ENCODE results near the gene VGLL2.
A peak's percentile ranks its signal among the peaks of the same experiment; 100 is the strongest.
"Not testable (repeated sequence)": the region's sequence is repeated elsewhere in the genome, so short reads cannot be mapped to it uniquely, and the experiment has no call there.

Gene VGLL2, protein sequence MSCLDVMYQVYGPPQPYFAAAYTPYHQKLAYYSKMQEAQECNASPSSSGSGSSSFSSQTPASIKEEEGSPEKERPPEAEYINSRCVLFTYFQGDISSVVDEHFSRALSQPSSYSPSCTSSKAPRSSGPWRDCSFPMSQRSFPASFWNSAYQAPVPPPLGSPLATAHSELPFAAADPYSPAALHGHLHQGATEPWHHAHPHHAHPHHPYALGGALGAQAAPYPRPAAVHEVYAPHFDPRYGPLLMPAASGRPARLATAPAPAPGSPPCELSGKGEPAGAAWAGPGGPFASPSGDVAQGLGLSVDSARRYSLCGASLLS

DNA sequence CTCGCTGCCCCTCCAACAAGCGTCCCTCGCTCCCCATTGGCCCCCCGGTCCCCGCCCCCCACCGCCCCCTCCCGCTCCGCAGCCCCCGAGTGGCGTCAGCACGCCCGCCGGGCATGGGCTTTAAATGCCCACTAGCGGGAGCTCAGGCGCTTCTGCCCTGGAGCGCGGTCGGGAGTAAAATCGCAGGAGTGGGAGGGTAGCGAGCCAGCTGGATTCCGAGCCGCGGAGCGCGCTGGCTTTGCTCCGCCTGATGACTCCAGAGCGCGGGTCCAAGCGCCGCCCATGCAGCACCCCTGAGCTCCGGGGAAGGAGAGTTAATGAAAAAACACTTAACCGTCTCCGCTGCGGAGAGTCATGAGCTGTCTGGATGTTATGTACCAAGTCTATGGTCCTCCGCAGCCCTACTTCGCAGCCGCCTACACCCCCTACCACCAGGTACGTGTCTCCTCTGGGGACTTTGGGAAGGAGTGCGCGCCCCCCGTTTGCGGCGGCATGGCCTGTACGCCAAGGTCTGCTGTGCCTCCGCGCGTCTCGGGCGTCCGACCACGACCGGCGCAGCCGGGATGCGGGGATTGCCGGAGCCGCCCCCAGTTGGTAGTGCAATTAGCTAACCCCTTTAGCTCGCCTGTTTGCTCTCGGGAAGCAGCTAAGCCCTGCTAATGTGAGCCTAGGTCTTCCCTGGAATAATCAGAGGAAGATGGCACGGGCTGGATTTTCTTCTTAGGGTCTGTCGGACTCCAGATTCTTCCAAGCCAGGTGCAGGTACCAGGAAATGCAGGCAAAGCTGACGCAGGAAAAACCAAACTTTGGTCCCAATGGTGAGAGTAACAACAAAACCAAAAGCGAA lies at the start of gene VGLL2:
Gene VGLL2 (plus strand): TSS at position 149 of the 847 bp plus-strand sequence. CDS start 206 bp downstream, at position 355.
- no peak for DNase-seq

DNA sequence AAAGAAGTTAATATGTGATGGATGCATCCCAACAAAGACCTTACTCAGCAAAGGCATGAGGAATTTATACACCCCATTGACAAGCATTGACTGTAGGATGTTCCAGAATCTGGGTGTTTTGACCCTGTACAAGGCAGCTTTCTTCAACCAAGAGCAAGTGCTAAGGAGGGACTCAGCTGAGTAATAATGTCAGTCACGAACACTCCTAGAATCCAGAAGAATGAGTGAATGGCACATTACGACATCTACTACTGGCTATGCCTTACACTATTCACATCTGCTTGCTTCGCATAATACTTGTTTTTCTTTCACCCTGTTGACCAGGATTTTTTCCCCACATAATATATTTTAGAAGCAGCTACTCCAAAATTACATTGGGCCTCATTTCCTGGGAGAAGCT lies 42.5 kb upstream of the VGLL2 start:
- DNase-seq: no peak

DNA sequence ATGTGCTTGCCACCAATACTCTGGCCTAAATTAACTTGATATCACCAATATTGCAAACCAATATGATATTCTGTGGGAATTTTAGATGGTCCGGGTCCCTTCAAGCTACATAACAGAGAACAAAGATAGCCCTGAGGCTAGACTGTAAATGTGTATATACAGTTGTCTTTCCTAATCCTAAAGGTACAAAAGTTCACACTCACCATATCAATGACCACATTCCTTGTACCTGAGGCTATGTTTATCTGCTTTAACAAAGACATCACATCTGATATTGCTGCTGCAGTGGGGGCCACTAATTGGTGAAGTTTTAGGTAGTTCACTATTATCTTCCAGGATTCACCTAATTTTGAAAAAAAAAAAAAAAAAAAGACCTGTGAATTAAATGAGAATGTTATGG lies 38.6 kb upstream of the VGLL2 start:
- DNase-seq: no peak

DNA sequence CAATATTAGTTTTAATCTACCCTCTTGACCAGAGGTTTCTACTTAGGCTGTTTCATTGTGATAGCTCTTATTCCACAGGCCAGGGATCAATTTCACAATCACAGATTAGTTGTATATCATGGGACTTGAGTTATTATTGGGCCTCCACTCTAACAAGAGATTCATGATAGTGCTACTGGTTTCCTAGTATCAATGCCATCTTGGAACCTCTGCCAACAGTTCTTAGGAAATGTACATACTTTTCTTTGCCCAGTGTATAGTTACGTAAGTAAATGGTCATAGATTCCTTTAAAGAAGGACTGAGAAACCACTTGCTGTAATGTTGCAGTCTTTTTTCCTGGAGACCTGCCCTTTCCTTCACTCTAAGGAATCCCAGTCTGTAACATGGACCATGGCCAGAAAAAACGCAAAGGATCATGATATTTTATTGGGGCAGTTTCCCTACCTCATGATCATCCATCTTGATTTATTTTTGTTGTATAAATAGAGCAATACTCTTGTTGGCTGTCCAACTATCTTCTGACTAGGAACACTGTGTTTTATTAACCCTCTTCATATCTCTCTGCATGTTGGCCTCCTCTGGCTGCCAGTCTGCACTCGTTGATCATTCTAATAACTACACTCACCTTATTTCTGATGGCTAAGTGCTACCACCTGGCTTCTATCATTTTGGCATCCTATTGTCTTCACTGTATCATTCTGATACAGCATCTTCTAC lies 38.0 kb upstream of the VGLL2 start:
- DNase-seq: no peak

DNA sequence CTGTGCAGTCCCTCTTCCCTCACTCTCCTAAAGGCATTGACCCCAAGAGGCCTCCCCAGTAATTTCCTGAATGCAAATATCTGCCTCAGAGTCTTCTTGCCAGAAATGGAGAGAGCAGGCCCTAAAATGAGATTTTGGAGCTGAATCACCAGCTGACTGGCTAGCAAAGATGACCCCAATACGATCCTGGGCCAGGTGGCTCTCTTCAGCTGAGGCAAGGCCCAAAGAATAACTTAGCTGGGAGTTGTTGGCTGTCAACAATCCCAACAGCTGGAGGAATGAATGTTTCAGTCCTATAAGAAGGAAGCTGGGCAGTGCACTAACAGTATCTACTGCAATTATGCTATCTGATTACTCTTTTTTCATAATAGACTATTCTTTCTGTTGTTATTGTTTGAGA lies 37.2 kb upstream of the VGLL2 start:
- no peak for DNase-seq

DNA sequence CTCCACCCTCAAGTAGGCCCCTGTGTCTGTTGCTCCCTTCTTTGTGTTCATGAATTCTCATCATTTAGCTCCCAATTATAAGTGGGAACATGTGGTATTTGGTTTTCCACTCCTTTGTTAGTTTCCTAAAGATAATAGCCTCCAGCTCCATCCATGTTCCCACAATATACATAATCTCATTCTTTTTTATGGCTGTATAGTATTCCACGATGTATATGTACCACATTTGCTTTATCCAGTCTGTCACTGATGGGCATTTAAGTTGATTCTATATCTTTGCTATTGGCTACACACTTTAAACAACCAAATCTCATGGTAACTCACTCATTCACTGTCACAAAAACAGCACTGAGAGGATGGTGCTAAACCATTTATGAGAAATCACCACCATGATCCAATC lies 35.5 kb upstream of the VGLL2 start:
- no peak for DNase-seq

DNA sequence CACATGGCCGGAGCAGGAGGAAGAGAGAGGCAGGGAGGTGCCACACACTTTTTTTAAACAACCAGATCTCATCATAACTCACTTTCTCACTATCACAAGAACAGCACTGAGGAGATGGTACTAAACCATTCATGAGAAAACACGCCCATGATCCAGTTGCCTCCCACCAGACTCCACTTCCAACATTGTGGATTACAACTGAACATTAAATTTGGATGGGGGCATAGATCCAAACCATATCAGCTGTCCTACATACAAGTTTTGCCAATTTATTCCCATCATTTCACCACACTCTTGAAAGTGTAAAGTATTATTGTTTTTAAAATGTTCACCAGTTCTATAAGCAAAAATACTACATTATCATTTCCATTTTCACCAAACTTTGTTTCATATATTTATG lies 33.9 kb upstream of the VGLL2 start:
- no peak for DNase-seq

DNA sequence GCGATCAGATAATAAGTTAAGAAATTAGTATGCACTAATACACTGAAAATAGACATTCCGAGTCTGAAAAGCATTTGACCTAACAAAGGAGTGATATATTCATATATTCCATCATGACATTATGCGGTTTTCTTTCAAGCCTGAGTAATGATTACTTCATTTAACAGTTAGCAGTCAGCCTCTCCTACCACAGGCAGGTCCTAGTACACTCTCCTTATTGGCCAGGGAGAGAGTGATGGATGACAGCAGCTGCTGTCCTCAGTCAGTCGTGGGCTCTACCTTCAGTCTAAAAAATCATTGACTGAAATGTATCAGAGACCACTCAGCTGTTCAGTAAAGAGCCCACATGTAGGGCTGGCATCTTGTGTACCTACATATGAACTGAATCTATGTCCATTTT lies 33.2 kb upstream of the VGLL2 start:
- peak; percentile 1 for DNase-seq

DNA sequence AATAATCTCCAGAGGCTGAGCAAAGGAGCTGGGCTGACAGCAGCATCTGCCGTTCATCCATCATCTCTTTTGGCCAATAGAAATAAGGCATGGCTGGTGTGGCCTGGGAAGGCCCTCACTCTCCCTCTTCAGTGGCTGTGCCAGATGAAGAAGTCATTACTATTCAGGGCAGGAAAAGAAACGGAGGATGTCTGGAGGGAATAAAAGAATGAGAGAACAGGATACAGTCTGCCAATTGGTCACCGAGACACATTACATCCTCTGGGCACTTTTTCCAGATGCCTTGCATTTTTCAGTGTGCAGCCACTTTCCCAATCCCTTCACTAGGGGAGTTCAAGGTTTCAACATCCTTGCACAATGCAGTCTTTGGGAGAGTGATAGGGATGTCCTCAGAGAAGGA lies 32.2 kb upstream of the VGLL2 start:
- DNase-seq: no peak

DNA sequence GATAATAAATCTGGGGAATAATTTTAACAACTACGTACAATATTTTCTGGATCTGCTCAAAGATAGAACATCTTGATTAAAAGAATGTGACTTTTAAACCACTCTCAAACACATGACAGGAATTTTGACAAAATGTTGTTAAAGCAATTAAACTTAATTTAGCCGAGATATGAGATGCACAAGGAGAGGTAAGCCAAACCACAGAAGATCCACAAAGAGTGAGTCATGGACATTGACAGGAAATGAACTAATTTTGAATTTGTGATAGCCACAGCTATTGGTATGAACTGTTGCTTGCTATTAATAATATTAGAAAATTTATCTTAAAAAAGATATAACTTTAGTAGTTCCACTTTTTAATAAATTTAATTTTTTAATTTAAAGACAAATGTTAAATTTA lies 27.8 kb upstream of the VGLL2 start:
- DNase-seq: no peak

DNA sequence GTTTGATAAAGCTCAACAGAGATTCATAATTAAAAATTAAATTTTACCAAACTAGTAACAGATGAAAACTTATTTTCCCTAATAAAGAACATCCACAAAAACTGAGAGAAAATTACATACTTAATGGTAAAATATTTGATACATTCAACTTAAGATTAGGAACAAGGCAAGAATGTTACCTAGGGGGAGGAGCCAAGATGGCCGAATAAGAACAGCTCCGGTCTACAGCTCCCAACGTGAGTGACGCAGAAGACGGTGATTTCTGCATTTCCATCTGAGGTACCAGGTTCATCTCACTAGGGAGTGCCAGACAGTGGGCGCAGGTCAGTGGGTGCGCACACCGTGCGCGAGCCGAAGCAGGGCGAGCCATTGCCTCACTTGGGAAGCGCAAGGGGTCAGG lies 20.8 kb upstream of the VGLL2 start:
- DNase-seq: not testable (repeated sequence)

DNA sequence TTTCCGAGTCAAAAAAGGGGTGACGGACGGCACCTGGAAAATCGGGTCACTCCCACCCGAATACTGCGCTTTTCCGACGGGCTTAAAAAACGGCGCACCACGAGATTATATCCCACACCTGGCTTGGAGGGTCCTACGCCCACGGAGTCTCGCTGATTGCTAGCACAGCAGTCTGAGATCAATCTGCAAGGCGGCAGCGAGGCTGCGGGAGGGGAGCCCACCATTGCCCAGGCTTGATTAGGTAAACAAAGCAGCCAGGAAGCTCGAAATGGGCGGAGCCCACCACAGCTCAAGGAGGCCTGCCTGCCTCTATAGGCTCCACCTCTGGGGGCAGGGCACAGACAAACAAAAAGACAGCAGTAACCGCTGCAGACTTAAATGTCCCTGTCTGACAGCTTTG lies 20.4 kb upstream of the VGLL2 start:
- not testable (repeated sequence) for DNase-seq

DNA sequence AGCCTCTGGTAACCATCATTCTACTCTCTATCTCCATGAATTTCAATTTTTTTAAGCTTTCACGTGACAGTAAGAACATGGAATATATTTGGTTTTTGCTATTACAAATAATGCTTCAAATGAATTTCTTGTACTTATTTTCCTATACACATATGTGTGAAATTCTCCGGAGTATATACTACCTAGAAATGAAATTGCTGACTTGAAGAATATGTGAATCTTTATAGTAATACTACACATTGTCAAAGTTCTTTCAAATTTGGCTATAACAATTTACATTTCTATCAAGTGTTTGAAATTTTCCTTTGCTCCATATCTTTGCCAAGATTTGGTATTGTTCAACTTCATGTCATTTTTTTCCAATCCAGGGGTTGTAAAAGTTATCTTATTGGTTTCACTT lies 11.6 kb upstream of the VGLL2 start:
- DNase-seq: no peak

DNA sequence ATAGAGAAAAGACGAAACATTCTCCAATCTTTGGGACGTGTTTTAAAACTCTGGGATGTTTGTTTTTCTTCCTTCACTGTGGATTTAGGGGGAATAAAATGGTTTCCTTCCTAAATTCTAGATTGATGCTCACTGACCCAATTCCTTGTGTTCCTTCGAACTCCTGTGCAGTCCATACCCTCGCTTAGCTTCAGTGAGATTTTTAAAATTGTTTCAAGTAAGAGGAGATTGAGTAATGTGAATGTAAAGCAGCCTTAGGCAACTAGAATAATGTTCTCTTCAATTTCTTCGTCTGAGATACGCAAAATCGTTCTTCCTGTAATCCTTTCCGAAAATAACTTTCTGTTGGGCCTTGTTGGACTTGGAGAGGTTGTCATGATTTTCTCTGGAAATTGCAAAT lies 2.6 kb upstream of the VGLL2 start:
- no peak for DNase-seq

DNA sequence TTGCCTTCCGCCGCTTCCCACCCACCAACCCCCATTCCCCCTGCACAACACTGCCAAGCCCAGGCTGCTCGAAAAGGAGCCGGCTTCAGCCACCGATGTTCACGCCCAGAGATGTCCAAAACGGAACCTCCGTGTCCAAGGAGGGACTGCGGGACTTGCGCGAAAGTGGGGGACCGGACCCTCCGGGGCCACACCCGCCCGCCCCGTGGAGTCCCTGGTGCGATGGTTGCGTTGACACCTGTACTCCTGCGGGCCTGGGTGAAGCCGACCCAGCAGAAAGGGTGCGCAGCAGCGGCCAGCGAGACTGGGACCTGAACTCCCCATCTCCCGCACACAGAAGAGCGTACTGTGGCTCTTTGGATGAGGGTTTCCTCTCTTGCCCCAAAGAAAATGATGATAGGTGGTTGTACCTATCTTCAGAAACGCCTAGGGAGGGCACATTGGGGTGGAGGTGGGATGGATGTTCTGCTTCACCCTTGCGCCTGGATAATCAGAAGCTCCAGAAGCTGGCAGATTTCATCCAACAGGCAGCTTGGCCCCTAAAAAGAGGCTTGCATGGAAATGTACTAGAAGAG lies 1.9 kb upstream of the VGLL2 start:
- no peak for DNase-seq

DNA sequence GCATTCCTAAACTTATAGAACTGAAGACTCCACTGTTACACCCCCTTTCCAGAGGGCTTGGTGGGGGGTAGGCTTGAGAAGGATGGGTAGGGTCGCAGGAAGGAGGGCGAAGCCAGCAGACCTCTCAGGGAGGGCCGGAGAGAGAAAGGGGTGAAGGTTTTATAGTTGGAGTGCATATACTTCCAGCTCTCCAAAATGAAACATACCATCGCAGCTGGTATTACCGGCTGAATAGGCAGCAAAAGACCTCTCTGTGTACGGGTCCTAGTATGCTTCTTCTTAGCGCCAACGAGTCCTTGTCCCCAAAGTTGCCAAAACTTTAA lies 1.0 kb upstream of the VGLL2 start:
- no peak for DNase-seq

DNA sequence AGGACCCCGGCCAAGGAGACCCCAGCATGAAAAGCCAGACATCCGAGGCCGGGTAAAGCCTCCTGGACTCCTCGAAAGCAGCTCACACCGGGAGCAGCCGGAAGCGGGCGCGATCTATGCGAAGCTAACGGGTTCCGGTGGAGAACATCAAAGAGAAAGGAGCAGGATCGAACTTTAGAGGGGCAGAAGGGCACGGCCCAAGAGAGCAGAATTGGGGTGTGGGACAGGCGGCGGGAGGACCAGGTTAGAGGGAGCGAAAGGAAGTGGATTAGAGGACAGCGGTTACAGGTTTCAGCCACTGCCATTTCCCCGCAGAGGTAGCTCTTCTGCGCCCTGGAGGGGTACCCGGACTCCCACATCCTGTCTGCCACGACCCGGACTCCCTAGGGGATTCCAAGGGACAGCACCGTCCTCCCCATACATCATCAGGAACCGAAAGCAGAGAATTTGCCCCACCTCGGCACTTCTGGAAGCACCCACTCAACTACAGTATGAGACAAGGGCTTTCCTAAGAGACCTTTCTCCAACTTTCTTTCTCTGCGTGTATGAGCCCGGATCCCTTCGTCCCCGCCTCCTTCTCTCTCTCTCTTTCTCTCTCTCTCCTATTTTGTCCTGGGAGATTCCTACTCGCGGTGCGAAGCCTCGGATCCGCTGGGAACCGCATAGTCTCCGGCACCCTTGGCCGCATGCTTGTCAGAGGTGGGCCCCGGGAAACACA lies 507 bp upstream of the VGLL2 start:
- DNase-seq: no peak

DNA sequence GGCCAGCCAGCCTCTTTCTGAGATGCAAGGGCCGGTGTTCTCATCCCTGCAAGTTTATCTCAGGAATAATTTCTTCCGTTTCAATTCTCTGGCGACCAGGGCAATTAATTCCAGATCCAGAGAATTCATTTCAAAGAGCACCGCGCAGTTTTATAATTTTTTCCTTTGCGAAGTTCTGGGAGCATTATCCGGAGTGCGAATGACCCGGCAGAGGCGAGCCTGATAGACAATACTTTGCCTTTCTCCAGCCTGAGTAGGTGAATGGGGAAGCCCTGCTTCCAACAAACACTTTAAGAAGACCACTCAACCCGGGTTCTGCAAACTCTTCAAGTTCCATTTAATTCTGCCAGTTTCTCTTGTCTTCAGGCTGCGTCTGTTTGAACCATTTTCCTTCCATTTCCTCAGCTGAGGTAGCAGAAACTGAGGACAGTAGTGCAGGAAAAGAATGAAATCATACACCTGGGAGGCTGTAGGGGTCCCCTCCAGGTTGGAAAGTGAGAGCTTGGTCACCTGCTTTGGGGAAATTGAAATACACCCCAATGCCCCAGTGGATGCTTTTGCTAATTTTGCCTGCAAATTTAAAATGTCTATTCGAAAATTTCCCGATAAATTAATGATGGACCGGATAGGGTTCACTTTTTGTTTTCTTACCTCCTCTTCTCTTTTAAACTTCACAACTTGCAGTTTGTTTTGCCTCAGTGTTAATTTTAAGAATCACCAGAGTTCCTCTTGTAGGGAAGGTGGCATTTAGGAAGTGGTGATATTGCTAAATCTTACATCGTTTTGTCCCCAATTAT lies 1.1 kb downstream of the VGLL2 start:
- no peak for DNase-seq

DNA sequence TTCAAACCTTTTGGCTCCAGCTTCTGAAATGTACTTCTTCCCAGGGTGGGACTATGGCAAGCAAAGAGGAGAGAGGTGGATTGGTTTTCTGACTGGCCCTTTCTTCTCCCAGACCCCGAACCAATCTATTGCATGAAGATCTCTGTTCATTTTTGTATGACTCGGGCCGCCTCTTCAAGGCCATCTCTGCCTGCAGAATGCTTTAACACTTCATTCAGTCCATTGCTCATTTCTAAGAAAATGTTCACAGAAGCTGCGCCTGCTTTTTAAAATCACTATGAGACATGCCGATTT lies 1.6 kb downstream of the VGLL2 start:
- DNase-seq: no peak

DNA sequence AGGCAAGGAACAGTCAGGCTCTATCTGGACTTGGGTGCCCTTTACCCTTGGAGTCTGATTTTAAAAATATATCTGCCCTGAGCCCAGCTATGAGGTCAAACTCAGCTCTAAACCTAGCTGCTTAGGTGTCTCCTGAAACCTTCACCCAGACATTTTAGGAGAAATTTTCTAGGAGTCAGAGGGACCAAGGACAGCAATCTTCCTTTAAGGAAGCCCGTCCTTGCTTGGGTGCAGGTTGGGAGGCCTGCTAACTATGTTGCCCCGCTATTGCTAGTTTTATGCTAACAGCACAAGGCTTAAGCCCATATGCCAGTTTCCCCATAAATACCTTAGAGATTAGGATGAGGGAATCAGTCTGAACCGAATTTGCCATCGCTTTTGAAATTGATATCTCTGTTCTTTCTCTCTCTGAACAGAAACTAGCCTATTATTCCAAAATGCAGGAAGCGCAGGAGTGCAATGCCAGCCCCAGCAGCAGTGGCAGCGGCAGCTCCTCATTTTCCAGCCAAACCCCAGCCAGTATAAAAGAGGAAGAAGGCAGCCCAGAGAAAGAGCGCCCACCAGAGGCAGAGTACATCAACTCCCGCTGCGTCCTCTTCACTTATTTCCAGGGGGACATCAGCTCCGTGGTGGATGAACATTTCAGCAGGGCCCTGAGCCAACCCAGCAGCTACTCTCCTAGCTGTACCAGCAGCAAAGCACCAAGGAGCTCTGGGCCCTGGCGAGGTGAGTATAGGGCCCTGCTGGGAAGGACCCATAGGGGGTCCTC lies 2.6 kb downstream of the VGLL2 start:
- DNase-seq: no peak

DNA sequence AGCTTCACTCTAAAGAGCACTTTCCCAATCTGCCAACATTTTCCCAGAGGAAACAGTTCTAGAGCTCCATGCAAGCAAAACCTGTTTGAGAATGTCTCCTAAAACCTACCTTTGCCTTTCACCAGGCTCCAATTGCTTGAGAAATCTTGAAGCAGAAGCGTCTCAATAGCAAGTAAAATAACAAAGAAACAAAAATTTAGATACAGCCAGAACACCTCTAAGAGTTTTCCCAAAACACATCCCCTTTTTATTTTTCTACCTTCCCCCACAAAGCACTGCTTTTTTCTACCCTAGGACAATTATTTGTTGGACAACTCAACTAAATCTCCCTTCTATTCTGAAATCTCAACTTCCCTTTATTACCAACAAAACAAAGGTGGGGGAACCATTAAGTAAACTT lies 3.6 kb downstream of the VGLL2 start:
- no peak for DNase-seq

DNA sequence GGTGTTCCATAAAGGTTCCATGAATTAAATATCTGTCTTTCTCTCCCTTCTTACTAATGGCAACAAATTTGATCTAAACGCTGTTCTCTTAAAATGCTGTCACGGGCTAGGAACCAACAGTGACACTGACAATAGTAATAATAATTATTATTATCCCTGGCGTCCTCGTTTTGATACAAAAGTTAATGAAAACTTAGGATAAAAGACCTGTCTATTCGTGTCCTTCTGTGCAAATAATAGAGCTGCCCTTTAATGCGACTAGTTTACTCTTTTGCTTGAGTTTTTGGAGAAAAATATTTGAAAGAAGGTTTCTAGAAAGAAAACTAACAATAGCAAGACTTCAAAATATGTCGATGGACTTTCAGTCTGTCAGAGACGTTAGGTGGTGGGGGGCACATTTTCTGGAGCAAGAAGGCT lies 4.3 kb downstream of the VGLL2 start:
- DNase-seq: no peak
